GM18520 (cell line): Measurements from ENCODE around the gene GPR45.

ENCODE experiments used
- ATAC-seq: cut with Tn5 transposase; IDR thresholded peaks from one replicate; pipeline ENCODE4 v1.9.1; 2021; ENCODE audit not compliant: unreplicated experiment

Gene GPR45

GRCh38 chr2:105254531-105255210 lies 13.1 kb downstream of the GPR45 start:
- no peak for ATAC-seq

GRCh38 chr2:105255979-105256378 lies 14.4 kb downstream of the GPR45 start:
- no peak for ATAC-seq

- no peak for ATAC-seq
Measured at GRCh38 chr2:105256431-105257047, 15.0 kb downstream of the GPR45 start.

GRCh38 chr2:105257981-105258380 lies 16.4 kb downstream of the GPR45 start:
- ATAC-seq, result no peak

- ATAC-seq, result no peak
Measured at GRCh38 chr2:105258835-105259350, 17.4 kb downstream of the GPR45 start.

- no peak for ATAC-seq
Measured at GRCh38 chr2:105261061-105261460, 19.5 kb downstream of the GPR45 start.

- ATAC-seq, result no peak
Measured at GRCh38 chr2:105262651-105263091, 21.1 kb downstream of the GPR45 start.

GRCh38 chr2:105269426-105269825 lies 27.9 kb downstream of the GPR45 start:
- no peak for ATAC-seq

- no peak for ATAC-seq
Measured at GRCh38 chr2:105271393-105272045, 30.0 kb downstream of the GPR45 start.

GRCh38 chr2:105272176-105272575 lies 30.6 kb downstream of the GPR45 start:
- ATAC-seq, result no peak

- ATAC-seq, result no peak
Measured at GRCh38 chr2:105274046-105274445, 32.5 kb downstream of the GPR45 start.

GRCh38 chr2:105278654-105279053 lies 37.1 kb downstream of the GPR45 start:
- no peak for ATAC-seq

GRCh38 chr2:105279126-105279525 lies 37.6 kb downstream of the GPR45 start:
- no peak for ATAC-seq

- ATAC-seq, result no peak
Measured at GRCh38 chr2:105280281-105280680, 38.7 kb downstream of the GPR45 start.

GRCh38 chr2:105283532-105283931 lies 42.0 kb downstream of the GPR45 start:
- no peak for ATAC-seq

- no peak for ATAC-seq
Measured at GRCh38 chr2:105287692-105288091, 46.1 kb downstream of the GPR45 start.

GRCh38 chr2:105288133-105288532 lies 46.6 kb downstream of the GPR45 start:
- ATAC-seq, result no peak

- no peak for ATAC-seq
Measured at GRCh38 chr2:105290981-105291660, 49.6 kb downstream of the GPR45 start.

- ATAC-seq, result no peak
Measured at GRCh38 chr2:105291981-105292380, 50.4 kb downstream of the GPR45 start.
